ENCODE results near the gene CD8B. TPM values are rescaled to one million over a fixed set of nuclear protein-coding genes. Genes with fewer than 3 reads are reported as not detected.
A peak's percentile ranks its signal among the peaks of the same experiment; 100 is the strongest.

The CD8B gene
- total and polyA plus RNA-seq, 3 experiments from 2014 or later = 259 to 908 (median 273) TPM

GRCh38 chr2:86808315-86809161 is 53.1 kb downstream of the CD8B start:
- H3K4me3 Mint-ChIP-seq = peak overlapping the region; percentile 85 to 99 (median 92)
- H3K27ac Mint-ChIP-seq = peak overlapping the region; percentile 91 to 100 (median 98)
- peaks cover 38% of the 10 kb centered on the region for H3K4me1 ChIP-seq (ENCODE audit: insufficient read depth, low read length)
- POLR2A ChIA-PET = interaction anchor here (1.3 to 7.2 kb wide), 9 partner anchors 9 to 43 kb away, joined by 3 to 139 read pairs (median 7); partner anchors contain the start of gene CD8A
- H3K9me3 ChIP-seq (ENCODE audit: low read length) = no peaks in the 10 kb centered on the region
- DNase-seq = peak; percentile 92 to 99 (median 95)
- no peaks in the 10 kb centered on the region for H3K9me3 Mint-ChIP-seq
- peaks cover 0 to 46% (median 3%) of the 10 kb centered on the region in 3 donors for H3K36me3 Mint-ChIP-seq
- no peaks in the 10 kb centered on the region for H3K36me3 ChIP-seq (ENCODE audit: insufficient read depth, low read length)
- H3K4me1 Mint-ChIP-seq = peaks cover 72 to 84% (median 75%) of the 10 kb centered on the region in 3 donors
- H3K27me3 Mint-ChIP-seq = no peaks in the 10 kb centered on the region
- peak overlapping the region; percentile 71 for H3K4me3 ChIP-seq (ENCODE audit: low read length)
- no peaks in the 10 kb centered on the region for H3K27me3 ChIP-seq (ENCODE audit: insufficient read depth, low read length, poor library complexity, severe bottlenecking)
- peak overlapping the region; percentile 78 for H3K27ac ChIP-seq (ENCODE audit: low read depth, low read length)
- CTCF ChIA-PET = interaction anchor here (0.7 to 8.7 kb wide), 15 partner anchors 9 to 367 kb away, joined by 3 to 132 read pairs (median 8); partner anchors contain the start of genes CD8A, CD8B and KDM3A

GRCh38 chr2:86807468-86808275 is 54.0 kb downstream of the CD8B start:
- ChIA-PET POLR2A (interaction anchor here (0.6 to 7.2 kb wide), 12 partner anchors 10 to 367 kb away, joined by 3 to 139 read pairs (median 6); partner anchors contain the start of genes CD8A and KDM3A), CTCF (interaction anchor here (0.7 to 8.7 kb wide), 12 partner anchors 9 to 366 kb away, joined by 3 to 132 read pairs (median 11); partner anchors contain the start of genes CD8A and KDM3A)
- H3K27ac Mint-ChIP-seq = peak overlapping the region; percentile 91 to 100 (median 98)
- Histone ChIP-seq H3K27me3 (ENCODE audit: insufficient read depth, low read length, poor library complexity, severe bottlenecking) (no peaks in the 10 kb centered on the region), H3K36me3 (ENCODE audit: insufficient read depth, low read length) (no peaks in the 10 kb centered on the region), H3K4me1 (ENCODE audit: insufficient read depth, low read length) (peaks cover 35% of the 10 kb centered on the region), H3K4me3 (ENCODE audit: low read length) (peak overlapping the region; percentile 71), H3K9me3 (ENCODE audit: low read length) (no peaks in the 10 kb centered on the region), H3K27ac (ENCODE audit: low read depth, low read length) (peak overlapping the region; percentile 78)
- H3K27me3 Mint-ChIP-seq = no peaks in the 10 kb centered on the region
- peak overlapping the region; percentile 85 to 99 (median 92) for H3K4me3 Mint-ChIP-seq
- peaks cover 67 to 81% (median 72%) of the 10 kb centered on the region in 3 donors for H3K4me1 Mint-ChIP-seq
- peaks cover 0 to 37% (median 2%) of the 10 kb centered on the region in 3 donors for H3K36me3 Mint-ChIP-seq
- H3K9me3 Mint-ChIP-seq = no peaks in the 10 kb centered on the region
- peak; percentile 60 to 86 (median 75) for DNase-seq

- H3K27ac ChIP-seq (ENCODE audit: low read depth, low read length) = peak overlapping the region; percentile 78
- Mint-ChIP-seq H3K4me3 (peak overlapping the region; percentile 85 to 99 (median 92)), H3K36me3 (peaks cover 0 to 32% (median 2%) of the 10 kb centered on the region in 3 donors), H3K9me3 (no peaks in the 10 kb centered on the region), H3K4me1 (peaks cover 61 to 75% (median 66%) of the 10 kb centered on the region in 3 donors), H3K27ac (peak overlapping the region; percentile 91 to 100 (median 98)), H3K27me3 (no peaks in the 10 kb centered on the region)
- peaks cover 33% of the 10 kb centered on the region for H3K4me1 ChIP-seq (ENCODE audit: insufficient read depth, low read length)
- no peak for DNase-seq
- H3K4me3 ChIP-seq (ENCODE audit: low read length) = peak overlapping the region; percentile 71
- H3K27me3 ChIP-seq (ENCODE audit: insufficient read depth, low read length, poor library complexity, severe bottlenecking) = no peaks in the 10 kb centered on the region
- no peaks in the 10 kb centered on the region for H3K36me3 ChIP-seq (ENCODE audit: insufficient read depth, low read length)
- CTCF ChIA-PET = interaction anchor here (1.0 to 8.7 kb wide), 10 partner anchors 9 to 366 kb away, joined by 3 to 132 read pairs (median 12); partner anchors contain the start of genes CD8A and KDM3A
- POLR2A ChIA-PET = interaction anchor here (0.6 to 7.2 kb wide), 10 partner anchors 9 to 366 kb away, joined by 3 to 139 read pairs (median 7); partner anchors contain the start of genes CD8A and KDM3A
- no peaks in the 10 kb centered on the region for H3K9me3 ChIP-seq (ENCODE audit: low read length)
These were observed 54.6 kb downstream of the CD8B start for GRCh38 chr2:86807133-86807467.

DNA sequence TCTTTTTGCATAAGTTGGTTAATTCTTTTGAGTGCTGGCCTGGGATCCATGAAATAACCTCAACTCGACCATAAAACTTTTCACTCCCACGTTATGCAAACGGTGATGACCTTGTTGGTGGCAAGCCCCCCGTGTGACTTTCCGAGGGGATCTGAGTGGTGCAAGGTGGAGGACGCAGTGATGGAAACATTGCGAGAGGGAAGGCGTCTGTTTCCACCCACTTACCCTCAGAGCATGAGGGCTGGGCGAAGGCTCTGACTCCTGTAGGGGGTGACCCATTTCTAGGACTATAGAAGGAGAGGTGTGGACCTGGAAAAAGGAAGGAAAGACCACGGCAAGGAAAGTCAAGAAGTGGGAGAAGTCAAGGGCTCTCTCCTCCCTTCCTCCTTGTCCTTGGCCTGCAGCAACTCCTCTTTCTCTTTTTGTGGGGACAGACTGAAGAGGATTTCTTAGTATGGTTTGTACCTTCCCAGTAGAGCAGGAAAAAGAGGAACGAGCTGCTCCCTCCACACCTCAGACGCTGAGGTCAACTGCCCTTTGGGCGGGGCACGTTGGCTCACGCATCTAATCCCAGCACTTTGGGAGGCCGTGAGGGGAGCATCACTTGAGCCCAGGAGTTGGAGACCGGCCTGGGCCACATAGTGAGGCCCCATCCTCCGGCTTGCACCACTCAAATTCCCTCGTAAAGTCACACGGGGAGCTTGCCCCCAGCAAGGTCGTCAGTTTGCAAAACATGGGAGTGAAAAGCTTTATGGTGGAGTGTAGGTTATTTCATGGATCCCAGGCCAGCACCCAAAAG is 55.4 kb downstream of the CD8B start:
- Mint-ChIP-seq H3K27me3 (no peaks in the 10 kb centered on the region), H3K9me3 (no peaks in the 10 kb centered on the region), H3K27ac (peak overlapping the region; percentile 91 to 100 (median 98)), H3K4me1 (peaks cover 52 to 67% (median 58%) of the 10 kb centered on the region in 3 donors), H3K36me3 (peaks cover 0 to 24% (median 2%) of the 10 kb centered on the region in 3 donors), H3K4me3 (peak overlapping the region; percentile 85 to 99 (median 92))
- H3K9me3 ChIP-seq (ENCODE audit: low read length) = no peaks in the 10 kb centered on the region
- no peaks in the 10 kb centered on the region for H3K27me3 ChIP-seq (ENCODE audit: insufficient read depth, low read length, poor library complexity, severe bottlenecking)
- ChIA-PET POLR2A (interaction anchor here (1.3 to 7.2 kb wide), 6 partner anchors 8 to 365 kb away, joined by 3 to 139 read pairs (median 61); partner anchors contain the start of genes CD8A and KDM3A), CTCF (interaction anchor here (2.0 to 8.7 kb wide), 6 partner anchors 13 to 365 kb away, joined by 11 to 132 read pairs (median 110); partner anchors contain the start of genes CD8A and KDM3A)
- H3K36me3 ChIP-seq (ENCODE audit: insufficient read depth, low read length) = no peaks in the 10 kb centered on the region
- no peak for DNase-seq
- peaks cover 31% of the 10 kb centered on the region for H3K4me1 ChIP-seq (ENCODE audit: insufficient read depth, low read length)
- peak overlapping the region; percentile 34 for H3K4me3 ChIP-seq (ENCODE audit: low read length)
- H3K27ac ChIP-seq (ENCODE audit: low read depth, low read length) = peak overlapping the region; percentile 49

- no peaks in the 10 kb centered on the region for H3K27me3 Mint-ChIP-seq
- H3K4me3 Mint-ChIP-seq = no peak overlapping the region
These were observed 60.7 kb downstream of the CD8B start for GRCh38 chr2:86800856-86801567.

GRCh38 chr2:86794861-86795260 is 66.8 kb downstream of the CD8B start:
- peaks cover 13% of the 10 kb centered on the region for H3K9me3 ChIP-seq (ENCODE audit: low read length)
- ChIA-PET POLR2A (interaction anchor here (1.0 to 8.5 kb wide), 5 partner anchors 9 to 31 kb away, joined by 3 to 139 read pairs (median 10); no protein-coding TSS in a partner anchor), CTCF (interaction anchor here (0.7 to 8.5 kb wide), 7 partner anchors 9 to 172 kb away, joined by 3 to 124 read pairs (median 3); no protein-coding TSS in a partner anchor)
- H3K36me3 ChIP-seq (ENCODE audit: insufficient read depth, low read length) = peaks cover 3% of the 10 kb centered on the region
- peak overlapping the region; percentile 80 to 96 (median 82) for H3K4me3 Mint-ChIP-seq
- H3K36me3 Mint-ChIP-seq = peaks cover 23 to 53% (median 32%) of the 10 kb centered on the region in 3 donors
- no peaks in the 10 kb centered on the region for H3K27me3 Mint-ChIP-seq
- H3K4me1 ChIP-seq (ENCODE audit: insufficient read depth, low read length) = peaks cover 49% of the 10 kb centered on the region
- no peak overlapping the region for H3K27ac ChIP-seq (ENCODE audit: low read depth, low read length)
- peak overlapping the region; percentile 91 to 100 (median 100) for H3K27ac Mint-ChIP-seq
- H3K4me3 ChIP-seq (ENCODE audit: low read length) = peak overlapping the region; percentile 33
- H3K4me1 Mint-ChIP-seq = peaks cover 53 to 64% (median 55%) of the 10 kb centered on the region in 3 donors
- peak in 4 of 5 donors; percentile 24 to 66 (median 65) for DNase-seq
- H3K9me3 Mint-ChIP-seq = peaks cover 23 to 36% (median 32%) of the 10 kb centered on the region in 5 donors
- H3K27me3 ChIP-seq (ENCODE audit: insufficient read depth, low read length, poor library complexity, severe bottlenecking) = peaks cover 3% of the 10 kb centered on the region

More at GRCh38 chr2:86800856-86801567, 60.7 kb downstream of the CD8B start:
- H3K4me3 ChIP-seq (ENCODE audit: low read length) = no peak overlapping the region
- Mint-ChIP-seq H3K4me1 (peaks cover 27 to 41% (median 29%) of the 10 kb centered on the region in 3 donors), H3K27ac (peak overlapping the region in 2 of 8 donors; percentile 17 to 44), H3K9me3 (peaks cover 17 to 25% (median 20%) of the 10 kb centered on the region in 5 donors), H3K36me3 (peaks cover 15 to 28% (median 21%) of the 10 kb centered on the region in 3 donors)
- H3K27me3 ChIP-seq (ENCODE audit: insufficient read depth, low read length, poor library complexity, severe bottlenecking) = no peaks in the 10 kb centered on the region
- no peak for DNase-seq
- ChIA-PET POLR2A (no interaction called here), CTCF (no interaction called here)
- no peaks in the 10 kb centered on the region for H3K36me3 ChIP-seq (ENCODE audit: insufficient read depth, low read length)
- peaks cover 14% of the 10 kb centered on the region for H3K4me1 ChIP-seq (ENCODE audit: insufficient read depth, low read length)
- H3K9me3 ChIP-seq (ENCODE audit: low read length) = peaks cover 13% of the 10 kb centered on the region
- no peak overlapping the region for H3K27ac ChIP-seq (ENCODE audit: low read depth, low read length)
